Activated CD4-positive, alpha-beta T cell treated with anti-CD3 and anti-CD28 coated beads, Interleukin-2, amount 50 U/mL, for 48 hours (primary cell): ENCODE measurements around the gene CD99L2.
"Not testable (repeated sequence)": the region's sequence is repeated elsewhere in the genome, so short reads cannot be mapped to it uniquely, and the experiment has no call there.

Source experiments
- DNase-seq, 2 experiments: peaks; one replicate each; pipeline ENCODE4 v3.0.0-alpha.2; 2020

CD99L2 gene

GRCh38 chrX:150849996-150850720 lies 48.3 kb downstream of the CD99L2 start:
- DNase-seq, result no peak

- DNase-seq, result no peak
Observed at GRCh38 chrX:150849486-150849885, 49.0 kb downstream of the CD99L2 start.

GRCh38 chrX:150848914-150849365 lies 49.5 kb downstream of the CD99L2 start:
- DNase-seq, result no peak

- no peak for DNase-seq
Observed at GRCh38 chrX:150847088-150847487, 51.4 kb downstream of the CD99L2 start.

GRCh38 chrX:150846130-150846529 lies 52.3 kb downstream of the CD99L2 start:
- DNase-seq, result no peak

GRCh38 chrX:150845091-150845490 lies 53.4 kb downstream of the CD99L2 start:
- no peak for DNase-seq

- DNase-seq, result no peak
Observed at GRCh38 chrX:150844016-150844415, 54.5 kb downstream of the CD99L2 start.

- DNase-seq, result no peak
Observed at GRCh38 chrX:150842198-150842685, 56.2 kb downstream of the CD99L2 start.

- DNase-seq, result no peak
Observed at GRCh38 chrX:150841456-150842197, 56.8 kb downstream of the CD99L2 start.

GRCh38 chrX:150837845-150838244 lies 60.6 kb downstream of the CD99L2 start:
- no peak for DNase-seq

GRCh38 chrX:150834695-150835094 lies 63.8 kb downstream of the CD99L2 start:
- DNase-seq, result no peak

GRCh38 chrX:150833454-150834056 lies 64.9 kb downstream of the CD99L2 start:
- no peak for DNase-seq

- DNase-seq, result no peak
Observed at GRCh38 chrX:150831863-150832262, 66.6 kb downstream of the CD99L2 start.

- no peak for DNase-seq
Observed at GRCh38 chrX:150828785-150829184, 69.7 kb downstream of the CD99L2 start.

GRCh38 chrX:150824352-150824751 lies 74.1 kb downstream of the CD99L2 start:
- DNase-seq, result not testable (repeated sequence)

GRCh38 chrX:150823826-150824225 lies 74.6 kb downstream of the CD99L2 start:
- DNase-seq, result not testable (repeated sequence)

GRCh38 chrX:150821971-150822370 lies 76.5 kb downstream of the CD99L2 start:
- no peak for DNase-seq

- DNase-seq, result no peak
Observed at GRCh38 chrX:150813922-150814321, 84.5 kb downstream of the CD99L2 start.

- DNase-seq, result no peak
Observed at GRCh38 chrX:150806827-150807226, 91.6 kb downstream of the CD99L2 start.

GRCh38 chrX:150805736-150806135 lies 92.7 kb downstream of the CD99L2 start:
- DNase-seq, result no peak

GRCh38 chrX:150792949-150793527 lies 105.4 kb downstream of the CD99L2 start:
- no peak for DNase-seq

- DNase-seq, result no peak
Observed at GRCh38 chrX:150790021-150790420, 108.4 kb downstream of the CD99L2 start.

- no peak for DNase-seq
Observed at GRCh38 chrX:150781677-150782076, 116.8 kb downstream of the CD99L2 start.
